Measurements from ENCODE around the gene R3HDM2. TPM values are rescaled to one million over a fixed set of nuclear protein-coding genes. Genes with fewer than 3 reads are reported as not detected.

Gene R3HDM2
- total RNA-seq, 1 experiment from 2014 or later = 45.4 TPM

DNA sequence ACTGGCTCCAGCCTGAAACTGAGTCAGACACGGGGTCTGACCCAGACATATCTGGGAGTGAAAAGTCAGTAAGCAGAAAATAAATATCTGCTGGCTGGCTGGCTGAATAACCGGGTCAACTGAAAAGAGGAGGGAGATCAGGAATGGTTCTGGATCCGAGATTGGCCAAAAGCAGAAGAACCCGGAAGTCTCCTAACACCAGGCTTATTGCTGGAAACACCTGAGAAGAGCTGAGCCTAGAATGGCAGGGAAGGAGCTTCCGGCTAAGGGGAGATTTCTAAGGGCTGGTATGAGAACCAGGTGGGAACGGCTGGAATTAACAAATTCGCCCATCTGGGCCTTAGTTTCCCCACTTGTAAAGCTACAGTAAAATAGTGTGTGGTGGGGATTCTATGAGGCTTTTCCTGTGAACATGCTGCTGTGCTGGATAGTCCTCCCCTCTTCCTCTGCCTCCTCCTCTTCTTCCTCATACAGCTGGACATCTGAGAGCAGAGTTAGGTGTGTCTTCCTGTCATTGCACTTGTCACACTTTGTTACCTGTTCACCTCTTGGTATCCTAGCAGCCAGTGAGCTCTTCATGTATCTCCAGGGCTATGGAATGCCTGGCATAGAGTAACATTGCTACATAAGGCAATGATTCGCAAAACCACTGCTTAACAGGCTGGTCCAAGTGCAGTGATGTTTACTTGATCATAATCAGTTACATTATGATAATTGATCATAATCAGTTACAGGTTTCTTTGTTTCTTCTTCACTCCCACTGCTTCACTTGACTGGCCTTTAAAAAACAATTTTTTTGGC lies 203.3 kb downstream of the R3HDM2 start:
- ChIA-PET POLR2A (no interaction called here), RAD21 (ENCODE audit: low non-redundant PET in 1 of 2, low total read pairs in 2 of 2, uncharacterized antibody in 2 of 2, unreplicated experiment in 2 of 2) (no interaction called here), CTCF (interaction anchor here (1.8 to 2.9 kb wide), 3 partner anchors 12 to 16 kb away, joined by 6 to 9 read pairs (median 8); no protein-coding TSS in a partner anchor)
- no peak overlapping the region for H3K27ac ChIP-seq (ENCODE audit: low read depth, low read length)
- no peak overlapping the region for H3K4me2 ChIP-seq (ENCODE audit: low read length)
- intact Hi-C loops (cut with micrococcal nuclease) = no loop called here
- no TSS peak for BruUV-seq (replicated peaks)
- no peaks in the 10 kb centered on the region for H3K27me3 ChIP-seq (ENCODE audit: insufficient read depth, low read length)
- no peak for ATAC-seq
- no peak for DNase-seq (ENCODE audit: low read depth, low spot score)
- H3K9me3 ChIP-seq (ENCODE audit: control insufficient read depth in 1 of 2, insufficient read depth in 1 of 2, low read depth in 1 of 2, low read length in 2 of 2) = no peaks in the 10 kb centered on the region
- H4K20me1 ChIP-seq (ENCODE audit: insufficient read depth) = no peaks in the 10 kb centered on the region
- no peaks in the 10 kb centered on the region for H3K9me2 ChIP-seq (ENCODE audit: insufficient read depth)
- peaks cover 6 to 17% of the 10 kb centered on the region in 2 experiments; a peak in 3 of 4 replicates for H3K4me1 ChIP-seq (ENCODE audit: control insufficient read depth in 1 of 2, insufficient read depth in 2 of 2, low read length in 2 of 2)
- no peak overlapping the region for H3K4me3 ChIP-seq (replicated peaks in 1 of 2; ENCODE audit: low read depth in 1 of 2, low read length in 2 of 2)
- no peak overlapping the region for H3K9ac ChIP-seq (ENCODE audit: low read length)
- no peak for TF ChIP-seq CEBPB (IDR thresholded peaks at IDR 0.05; ENCODE audit: low read depth)
- no peak for TF ChIP-seq TCF7L2 (IDR thresholded peaks at IDR 0.05; ENCODE audit: borderline replicate concordance, extremely low read depth, insufficient read depth, insufficient read length)
- peaks cover 6 to 17% of the 10 kb centered on the region in 2 experiments; a peak in 2 of 4 replicates for H3K36me3 ChIP-seq (ENCODE audit: control insufficient read depth in 1 of 2, insufficient read depth in 2 of 2, low read length in 2 of 2)
- H2AFZ ChIP-seq (ENCODE audit: low read depth, low read length, poor library complexity, severe bottlenecking) = no peak overlapping the region
- peaks cover 30% of the 10 kb centered on the region for H3K79me2 ChIP-seq (ENCODE audit: insufficient read depth, low read length)

DNA sequence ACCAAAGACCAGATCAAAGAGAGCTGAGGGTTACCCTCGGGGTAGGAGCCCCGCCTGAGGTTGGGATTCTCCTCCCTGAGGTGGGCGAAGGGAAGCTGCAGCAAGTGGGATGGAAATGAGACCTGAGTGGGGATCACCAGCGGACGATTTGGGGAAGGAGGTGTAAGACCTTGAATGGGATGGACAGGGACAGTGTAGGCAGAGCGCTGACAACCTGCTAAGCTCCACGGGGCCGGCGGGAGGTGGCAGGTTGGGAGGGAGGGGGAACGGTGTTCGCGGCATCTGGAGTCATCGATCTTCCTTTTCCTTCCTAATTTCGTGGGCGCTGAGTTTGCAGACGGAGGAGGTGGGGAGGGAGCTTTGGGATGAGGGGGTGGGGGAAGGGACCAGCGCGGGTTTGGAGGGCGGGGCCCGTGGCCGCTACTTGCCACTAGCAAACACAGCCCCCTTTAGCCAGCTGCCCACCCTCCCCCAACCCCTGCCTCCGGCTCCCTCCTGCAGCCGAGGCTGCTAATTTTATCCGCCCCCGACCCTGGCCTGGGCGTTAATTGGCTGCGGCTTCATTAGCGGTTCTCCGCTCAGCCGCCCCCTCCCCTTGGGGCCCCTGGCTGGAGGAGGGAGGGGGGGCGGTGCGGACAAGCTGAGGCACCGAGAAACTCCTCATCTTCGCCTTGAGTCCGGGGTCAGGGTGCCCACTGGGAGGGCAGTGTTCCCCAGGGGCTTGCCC lies 204.1 kb downstream of the R3HDM2 start:
- TF ChIP-seq YY1 (IDR thresholded peaks at IDR 0.05; ENCODE audit: extremely low read depth, insufficient replicate concordance, low read depth, low read length) (no peak), JUND (IDR thresholded peaks at IDR 0.05) (no peak), SIN3A (IDR thresholded peaks at IDR 0.05; ENCODE audit: low read depth) (no peak), EGR1 (IDR thresholded peaks at IDR 0.05; ENCODE audit: low read depth) (no peak), ELF1 (IDR thresholded peaks at IDR 0.05; ENCODE audit: borderline replicate concordance, low read depth) (no peak), EZH2phosphoT487 (IDR thresholded peaks at IDR 0.05; ENCODE audit: borderline replicate concordance) (no peak), POLR2A (IDR thresholded peaks at IDR 0.05; ENCODE audit: borderline replicate concordance, extremely low read depth, insufficient read depth, insufficient read length) (no peak), RAD21 (IDR thresholded peaks at IDR 0.05; ENCODE audit: low read depth) (no peak)
- TF ChIP-seq, protein P1, sequence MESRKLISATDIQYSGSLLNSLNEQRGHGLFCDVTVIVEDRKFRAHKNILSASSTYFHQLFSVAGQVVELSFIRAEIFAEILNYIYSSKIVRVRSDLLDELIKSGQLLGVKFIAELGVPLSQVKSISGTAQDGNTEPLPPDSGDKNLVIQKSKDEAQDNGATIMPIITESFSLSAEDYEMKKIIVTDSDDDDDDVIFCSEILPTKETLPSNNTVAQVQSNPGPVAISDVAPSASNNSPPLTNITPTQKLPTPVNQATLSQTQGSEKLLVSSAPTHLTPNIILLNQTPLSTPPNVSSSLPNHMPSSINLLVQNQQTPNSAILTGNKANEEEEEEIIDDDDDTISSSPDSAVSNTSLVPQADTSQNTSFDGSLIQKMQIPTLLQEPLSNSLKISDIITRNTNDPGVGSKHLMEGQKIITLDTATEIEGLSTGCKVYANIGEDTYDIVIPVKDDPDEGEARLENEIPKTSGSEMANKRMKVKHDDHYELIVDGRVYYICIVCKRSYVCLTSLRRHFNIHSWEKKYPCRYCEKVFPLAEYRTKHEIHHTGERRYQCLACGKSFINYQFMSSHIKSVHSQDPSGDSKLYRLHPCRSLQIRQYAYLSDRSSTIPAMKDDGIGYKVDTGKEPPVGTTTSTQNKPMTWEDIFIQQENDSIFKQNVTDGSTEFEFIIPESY (IDR thresholded peaks at IDR 0.05; ENCODE audit: extremely low read depth, insufficient replicate concordance, low read length) = no peak
- TF ChIP-seq, protein P2, sequence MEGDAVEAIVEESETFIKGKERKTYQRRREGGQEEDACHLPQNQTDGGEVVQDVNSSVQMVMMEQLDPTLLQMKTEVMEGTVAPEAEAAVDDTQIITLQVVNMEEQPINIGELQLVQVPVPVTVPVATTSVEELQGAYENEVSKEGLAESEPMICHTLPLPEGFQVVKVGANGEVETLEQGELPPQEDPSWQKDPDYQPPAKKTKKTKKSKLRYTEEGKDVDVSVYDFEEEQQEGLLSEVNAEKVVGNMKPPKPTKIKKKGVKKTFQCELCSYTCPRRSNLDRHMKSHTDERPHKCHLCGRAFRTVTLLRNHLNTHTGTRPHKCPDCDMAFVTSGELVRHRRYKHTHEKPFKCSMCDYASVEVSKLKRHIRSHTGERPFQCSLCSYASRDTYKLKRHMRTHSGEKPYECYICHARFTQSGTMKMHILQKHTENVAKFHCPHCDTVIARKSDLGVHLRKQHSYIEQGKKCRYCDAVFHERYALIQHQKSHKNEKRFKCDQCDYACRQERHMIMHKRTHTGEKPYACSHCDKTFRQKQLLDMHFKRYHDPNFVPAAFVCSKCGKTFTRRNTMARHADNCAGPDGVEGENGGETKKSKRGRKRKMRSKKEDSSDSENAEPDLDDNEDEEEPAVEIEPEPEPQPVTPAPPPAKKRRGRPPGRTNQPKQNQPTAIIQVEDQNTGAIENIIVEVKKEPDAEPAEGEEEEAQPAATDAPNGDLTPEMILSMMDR (IDR thresholded peaks at IDR 0.05 in 2 of 3, conservative IDR thresholded peaks at IDR 0.05 in 1 of 3; ENCODE audit: borderline replicate concordance in 1 of 3, insufficient read depth in 1 of 3, low read depth in 2 of 3, low read length in 2 of 3) = no peak
- no peak for DNase-seq (ENCODE audit: low read depth, low spot score)
- H3K4me2 ChIP-seq (ENCODE audit: low read length) = no peak overlapping the region
- no peaks in the 10 kb centered on the region for H4K20me1 ChIP-seq (ENCODE audit: insufficient read depth)
- peaks cover 22% of the 10 kb centered on the region for H3K79me2 ChIP-seq (ENCODE audit: insufficient read depth, low read length)
- RAD21 ChIA-PET (ENCODE audit: low non-redundant PET in 1 of 2, low total read pairs in 2 of 2, uncharacterized antibody in 2 of 2, unreplicated experiment in 2 of 2) = no interaction called here
- H3K27ac ChIP-seq (ENCODE audit: low read depth, low read length) = no peak overlapping the region
- BruUV-seq (replicated peaks) = no TSS peak
- no peaks in the 10 kb centered on the region for H3K9me3 ChIP-seq (ENCODE audit: control insufficient read depth in 1 of 2, insufficient read depth in 1 of 2, low read depth in 1 of 2, low read length in 2 of 2)
- no peak overlapping the region for H3K4me3 ChIP-seq (replicated peaks in 1 of 2; ENCODE audit: low read depth in 1 of 2, low read length in 2 of 2)
- H3K27me3 ChIP-seq (ENCODE audit: insufficient read depth, low read length) = no peaks in the 10 kb centered on the region
- H3K4me1 ChIP-seq (ENCODE audit: control insufficient read depth in 1 of 2, insufficient read depth in 2 of 2, low read length in 2 of 2) = peaks cover 6 to 17% of the 10 kb centered on the region in 2 experiments; a peak in 3 of 4 replicates
- intact Hi-C loops (cut with micrococcal nuclease) = no loop called here
- H3K36me3 ChIP-seq (ENCODE audit: control insufficient read depth in 1 of 2, insufficient read depth in 2 of 2, low read length in 2 of 2) = peaks cover 0 to 9% of the 10 kb centered on the region in 2 experiments; a peak in 1 of 4 replicates
- no peak overlapping the region for H2AFZ ChIP-seq (ENCODE audit: low read depth, low read length, poor library complexity, severe bottlenecking)
- CTCF ChIA-PET = interaction anchor here (1.8 to 2.9 kb wide), 3 partner anchors 12 to 16 kb away, joined by 6 to 9 read pairs (median 8); no protein-coding TSS in a partner anchor
- H3K9ac ChIP-seq (ENCODE audit: low read length) = no peak overlapping the region
- ATAC-seq = no peak
- POLR2A ChIA-PET = no interaction called here
- H3K9me2 ChIP-seq (ENCODE audit: insufficient read depth) = no peaks in the 10 kb centered on the region

Data from HCT116 (cell line).